GM12874 (cell line): ENCODE results near the gene MGAT3.

Experiments
- TF ChIP-seq, protein P1 (sequence below): IDR thresholded peaks from 2 replicates; pipeline ENCODE4 v1.5.1; 2011; ENCODE audit warnings: low read depth, mild to moderate bottlenecking, control low read depth, low read length, moderate library complexity; ENCODE audit not compliant: insufficient read depth

MGAT3 gene

DNA sequence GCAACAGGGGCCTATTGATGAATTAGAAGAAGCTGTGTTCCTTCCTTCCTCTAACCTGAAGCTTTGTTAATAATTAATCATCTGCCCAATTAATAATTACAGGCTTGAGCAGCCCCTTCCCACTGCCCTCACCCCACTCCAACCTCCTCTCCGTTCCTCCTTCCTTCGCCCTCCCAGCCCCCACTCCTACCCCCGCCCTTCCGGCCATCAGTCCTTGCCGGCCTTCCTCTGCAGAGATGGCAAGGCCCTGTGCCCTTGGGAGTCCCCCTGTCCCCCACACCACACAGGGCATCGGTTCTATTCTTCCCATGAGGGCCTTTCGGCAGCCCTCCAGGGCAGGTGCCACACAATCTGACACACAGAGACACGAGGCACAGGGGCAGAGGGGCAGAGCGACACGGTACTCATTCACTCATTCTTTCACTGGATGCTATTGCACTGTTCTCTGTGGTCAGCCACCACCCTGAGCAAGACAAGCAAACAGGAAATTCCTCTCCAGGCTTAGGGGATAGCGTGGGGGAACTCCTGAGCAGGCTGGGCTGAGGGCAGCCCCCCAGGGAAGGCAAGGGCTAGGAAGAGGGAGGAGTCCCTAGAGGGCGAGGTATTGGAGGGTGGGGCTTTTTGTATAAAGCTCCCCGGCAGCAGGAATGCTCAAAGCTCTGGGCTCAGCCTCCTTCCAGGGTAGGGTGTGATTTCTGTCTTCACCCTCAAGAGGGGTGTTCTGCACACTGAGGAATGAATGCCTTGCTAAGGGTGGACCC is 14.7 kb downstream of the MGAT3 start:
- TF ChIP-seq, protein P1, sequence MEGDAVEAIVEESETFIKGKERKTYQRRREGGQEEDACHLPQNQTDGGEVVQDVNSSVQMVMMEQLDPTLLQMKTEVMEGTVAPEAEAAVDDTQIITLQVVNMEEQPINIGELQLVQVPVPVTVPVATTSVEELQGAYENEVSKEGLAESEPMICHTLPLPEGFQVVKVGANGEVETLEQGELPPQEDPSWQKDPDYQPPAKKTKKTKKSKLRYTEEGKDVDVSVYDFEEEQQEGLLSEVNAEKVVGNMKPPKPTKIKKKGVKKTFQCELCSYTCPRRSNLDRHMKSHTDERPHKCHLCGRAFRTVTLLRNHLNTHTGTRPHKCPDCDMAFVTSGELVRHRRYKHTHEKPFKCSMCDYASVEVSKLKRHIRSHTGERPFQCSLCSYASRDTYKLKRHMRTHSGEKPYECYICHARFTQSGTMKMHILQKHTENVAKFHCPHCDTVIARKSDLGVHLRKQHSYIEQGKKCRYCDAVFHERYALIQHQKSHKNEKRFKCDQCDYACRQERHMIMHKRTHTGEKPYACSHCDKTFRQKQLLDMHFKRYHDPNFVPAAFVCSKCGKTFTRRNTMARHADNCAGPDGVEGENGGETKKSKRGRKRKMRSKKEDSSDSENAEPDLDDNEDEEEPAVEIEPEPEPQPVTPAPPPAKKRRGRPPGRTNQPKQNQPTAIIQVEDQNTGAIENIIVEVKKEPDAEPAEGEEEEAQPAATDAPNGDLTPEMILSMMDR = no peak

DNA sequence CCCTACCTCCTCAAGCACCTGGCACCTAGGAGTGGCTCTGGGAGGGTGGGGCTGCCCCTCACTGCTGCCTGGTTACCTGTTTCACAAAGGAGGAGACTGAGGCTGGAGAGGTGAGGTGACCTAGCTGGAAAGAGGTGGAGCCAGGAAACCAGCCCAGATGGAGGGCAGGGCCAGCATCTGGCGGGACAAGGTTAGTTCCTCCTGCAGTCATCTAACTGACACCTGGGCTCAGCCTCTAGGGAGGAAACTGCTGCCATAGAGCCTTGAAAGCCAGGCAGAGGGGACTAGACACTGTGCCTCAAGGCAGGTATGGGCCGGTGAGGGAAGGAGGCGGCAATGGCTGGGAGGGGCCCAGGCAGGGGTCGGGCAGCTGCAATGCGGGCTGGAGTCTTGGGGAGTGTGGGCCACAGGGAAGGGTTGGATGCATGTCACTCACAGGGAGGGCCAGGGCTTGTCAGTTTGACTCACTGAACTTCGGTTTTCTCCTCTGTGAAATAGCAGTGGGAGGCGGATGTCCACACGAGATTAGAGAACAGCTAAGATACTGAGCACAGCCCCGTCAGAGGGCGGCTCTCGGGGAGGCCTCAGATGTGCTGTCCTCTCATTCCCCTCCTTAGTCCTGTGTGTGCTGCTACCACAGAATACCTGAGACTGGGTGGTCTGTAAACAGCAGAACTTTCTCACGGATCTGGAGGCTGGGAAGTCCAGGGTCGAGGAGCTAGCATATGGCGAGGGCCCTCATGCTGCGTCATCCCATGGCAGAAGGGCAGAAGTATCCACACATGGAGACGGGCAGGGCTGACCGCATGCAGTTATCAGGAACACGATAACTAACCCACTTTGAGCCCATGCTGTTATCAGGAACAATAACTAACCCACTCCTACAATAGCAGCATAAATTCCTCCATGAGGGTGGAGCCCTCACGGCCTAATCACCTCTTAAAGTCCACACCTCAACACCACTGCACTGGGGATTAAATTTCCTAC is 16.1 kb downstream of the MGAT3 start:
- TF ChIP-seq, protein P1 = no peak

DNA sequence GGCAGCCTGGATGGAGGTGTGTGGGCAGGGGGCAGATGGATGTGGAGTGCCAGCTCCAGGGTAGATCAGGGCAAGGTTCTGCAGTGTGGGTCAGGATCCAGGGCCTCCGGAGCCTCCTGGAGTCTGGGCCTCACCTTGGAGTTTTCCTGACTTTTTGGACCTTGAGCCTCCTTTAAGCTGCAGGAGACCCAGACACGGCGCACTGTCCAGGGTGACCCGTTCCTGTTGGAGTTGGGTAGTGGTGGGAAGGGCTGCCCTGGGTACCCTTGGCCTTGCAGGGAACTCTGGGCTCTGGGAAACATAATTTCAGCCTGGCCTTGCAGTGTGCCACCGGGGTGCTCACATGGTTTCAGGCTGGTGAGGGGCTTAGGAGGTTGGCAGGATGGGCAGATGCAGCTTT is 17.0 kb downstream of the MGAT3 start:
- TF ChIP-seq, protein P1 = no peak

DNA sequence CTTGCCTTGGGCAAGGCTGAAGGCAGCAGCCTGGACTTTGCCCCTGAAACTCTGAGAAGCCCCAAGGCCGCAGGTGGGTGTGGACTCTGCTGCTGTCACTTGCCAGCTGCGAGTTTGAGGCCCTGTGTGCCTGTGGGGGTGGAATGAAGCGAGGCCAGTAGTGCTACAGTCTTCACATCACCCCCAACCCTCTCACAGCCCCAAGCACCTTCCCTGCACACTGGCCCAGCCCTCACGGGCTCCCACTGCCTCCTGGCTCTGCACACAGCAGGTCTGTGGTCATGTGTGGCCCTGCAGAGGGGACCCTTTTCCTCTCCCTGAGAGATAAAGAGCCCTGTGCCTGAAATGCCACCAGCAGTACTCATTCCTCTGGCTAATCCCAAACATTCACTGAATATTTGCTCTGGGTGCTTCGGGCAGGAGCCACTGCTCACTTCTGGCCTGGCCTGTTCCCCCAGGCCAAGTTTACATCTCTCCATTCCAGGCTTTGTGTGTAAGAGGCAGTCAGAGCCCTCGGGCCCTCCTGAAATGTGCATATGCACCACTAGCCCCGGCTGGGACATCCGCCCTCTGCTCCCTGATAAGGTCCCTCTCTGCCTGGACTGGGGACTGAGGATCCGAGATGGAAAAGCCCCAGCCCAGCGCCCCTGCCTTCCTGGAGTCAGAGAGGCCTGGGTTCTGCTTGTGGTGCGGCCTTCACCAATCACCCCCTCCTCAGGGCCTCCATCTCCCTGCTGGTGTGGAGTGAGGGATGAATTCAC is 17.7 kb downstream of the MGAT3 start:
- TF ChIP-seq, protein P1 = no peak

DNA sequence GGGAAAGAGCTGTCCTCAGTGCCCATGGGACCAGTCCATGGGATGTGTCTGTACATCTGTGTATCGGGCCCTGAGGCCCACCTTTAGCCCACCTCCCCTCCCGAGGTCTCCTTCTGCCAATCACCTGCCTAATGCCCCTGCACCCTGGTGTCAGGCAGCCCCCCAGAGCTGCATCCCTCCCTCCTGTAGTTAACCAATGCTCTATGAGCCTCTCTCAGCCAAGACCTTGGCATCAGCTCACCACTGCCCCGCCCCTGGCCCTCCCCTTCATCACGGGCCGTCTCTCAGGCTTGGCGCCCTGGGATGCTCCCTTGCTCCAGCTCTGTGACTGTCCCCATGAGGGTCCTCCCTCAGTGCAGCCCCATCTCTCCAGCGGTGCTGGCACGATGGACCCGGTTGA is 18.5 kb downstream of the MGAT3 start:
- TF ChIP-seq, protein P1 = no peak

DNA sequence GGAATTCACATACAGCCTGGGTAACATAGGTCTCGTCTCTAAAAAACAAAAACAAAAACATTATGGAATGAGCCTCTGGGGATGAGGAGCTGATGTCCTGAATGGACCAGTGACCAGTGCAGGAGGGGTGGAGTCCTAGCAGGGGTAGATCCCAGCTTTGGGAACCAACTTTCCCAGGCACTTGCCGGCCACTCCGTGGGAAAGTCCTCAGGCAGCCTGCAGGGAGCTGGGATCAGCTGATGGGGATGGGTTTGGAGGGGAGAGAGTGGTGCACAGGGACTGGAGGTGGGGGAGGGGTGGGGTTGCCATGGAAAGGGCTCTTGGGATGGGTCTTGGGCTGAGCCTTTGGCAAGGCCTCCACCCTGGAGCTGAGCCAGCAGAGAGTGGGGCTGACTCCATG is 19.1 kb downstream of the MGAT3 start:
- TF ChIP-seq, protein P1 = no peak

DNA sequence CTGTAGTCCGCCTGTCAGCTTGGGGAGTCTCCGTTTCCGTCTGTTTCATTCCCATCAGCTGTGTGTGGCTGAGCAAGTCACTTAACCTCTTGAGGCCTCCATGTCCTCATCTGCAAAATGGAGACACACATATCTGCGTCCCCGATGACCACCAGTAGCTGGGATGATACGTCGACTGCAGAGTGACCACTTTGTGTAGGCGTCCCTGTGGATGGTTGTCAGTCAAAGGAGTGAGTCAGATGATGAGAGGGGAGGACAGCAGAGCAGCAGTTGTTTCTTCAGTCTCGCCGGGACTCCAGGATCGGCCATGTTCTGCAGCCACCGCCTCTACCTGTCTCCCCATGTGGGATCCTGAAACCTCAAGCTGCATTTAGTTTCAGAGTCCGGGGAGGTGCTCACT is 19.9 kb downstream of the MGAT3 start:
- TF ChIP-seq, protein P1 = no peak
